Measurements from ENCODE around the gene SLC12A7.

DNA sequence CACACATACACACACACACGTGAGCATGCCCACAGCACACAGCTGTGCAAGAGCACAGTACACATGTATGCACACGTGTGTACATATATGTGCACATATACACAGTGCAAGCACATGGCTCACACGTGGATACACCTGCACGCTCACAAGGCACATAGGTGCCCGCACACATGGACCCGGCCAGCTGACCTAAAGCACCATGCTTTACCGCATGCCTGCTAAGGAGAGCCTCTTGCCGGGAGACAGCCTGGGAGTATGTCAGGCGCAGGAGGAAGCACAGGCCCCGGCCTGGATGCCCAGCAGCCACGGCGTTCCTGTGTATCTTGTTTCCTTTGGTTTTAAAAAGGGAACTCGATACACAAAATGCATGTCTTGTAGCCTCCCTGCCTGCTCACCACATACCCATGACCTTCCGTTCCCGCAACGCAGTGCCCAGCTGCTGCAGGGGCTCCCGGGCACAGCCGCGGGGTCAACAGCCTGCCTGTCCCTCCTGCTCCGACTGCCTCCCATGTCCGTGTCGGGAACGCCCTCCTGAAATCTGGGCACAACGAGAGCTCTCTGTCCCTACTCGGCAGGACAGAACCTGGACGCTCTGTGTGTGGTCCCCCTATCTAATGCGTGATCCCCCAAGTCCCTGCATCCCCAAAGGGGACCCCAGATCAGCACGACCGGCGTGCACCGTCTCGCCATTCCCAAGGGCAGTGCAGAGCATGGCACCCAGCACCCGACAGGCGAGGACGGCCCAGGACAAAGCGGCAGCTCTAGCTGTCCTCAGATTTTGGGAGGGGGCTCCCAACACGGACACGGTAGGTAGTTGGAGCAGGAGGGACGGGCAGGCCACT is 3.6 kb downstream of the SLC12A7 start:
- TF ChIP-seq CTCF (IDR thresholded peaks at IDR 0.05) (no peak), POLR2A (IDR thresholded peaks at IDR 0.05) (no peak)
